ENCODE measurements around the gene GPR161.

Gene GPR161

GRCh38 chr1:168042362-168042761, 94.4 kb downstream of the GPR161 start:
- Histone ChIP-seq H3K27ac (no peak overlapping the region), H3K4me3 (no peak overlapping the region)
- DNase-seq (ENCODE audit: low spot score): no peak
- TF ChIP-seq CTCF (IDR thresholded peaks at IDR 0.05): no peak

GRCh38 chr1:168035345-168035744, 101.4 kb downstream of the GPR161 start:
- Histone ChIP-seq H3K4me3 (no peak overlapping the region), H3K27ac (no peak overlapping the region)
- TF ChIP-seq CTCF (IDR thresholded peaks at IDR 0.05): no peak
- no peak for DNase-seq (ENCODE audit: low spot score)

- H3K4me3 ChIP-seq: no peak overlapping the region
- no peak overlapping the region for H3K27ac ChIP-seq
- no peak for TF ChIP-seq CTCF (IDR thresholded peaks at IDR 0.05)
- no peak for DNase-seq (ENCODE audit: low spot score)
These were observed 104.7 kb downstream of the GPR161 start for GRCh38 chr1:168032029-168032428.

GRCh38 chr1:168031627-168032026, 105.1 kb downstream of the GPR161 start:
- Histone ChIP-seq H3K27ac (no peak overlapping the region), H3K4me3 (no peak overlapping the region)
- TF ChIP-seq CTCF (IDR thresholded peaks at IDR 0.05): no peak
- no peak for DNase-seq (ENCODE audit: low spot score)

GRCh38 chr1:168031198-168031597, 105.5 kb downstream of the GPR161 start:
- no peak overlapping the region for H3K27ac ChIP-seq
- DNase-seq (ENCODE audit: low spot score): no peak
- H3K4me3 ChIP-seq: no peak overlapping the region
- no peak for TF ChIP-seq CTCF (IDR thresholded peaks at IDR 0.05)
